ENCODE measurements around the gene PLA2G4C.

The PLA2G4C gene

GRCh38 chr19:48051335-48052033 lies 59.1 kb downstream of the PLA2G4C start:
- TF ChIP-seq CTCF (IDR thresholded peaks at IDR 0.05; ENCODE audit: low read depth, low read length): no peak
- DNase-seq (ENCODE audit: extremely low read depth, low read depth): no peak

GRCh38 chr19:48044561-48044960 lies 66.1 kb downstream of the PLA2G4C start:
- no peak for DNase-seq (ENCODE audit: extremely low read depth, low read depth)
- no peak for TF ChIP-seq CTCF (IDR thresholded peaks at IDR 0.05; ENCODE audit: low read depth, low read length)

- no peak for DNase-seq (ENCODE audit: extremely low read depth, low read depth)
- no peak for TF ChIP-seq CTCF (IDR thresholded peaks at IDR 0.05; ENCODE audit: low read depth, low read length)
Measured at GRCh38 chr19:48043675-48044258, 66.8 kb downstream of the PLA2G4C start, which contains the start of gene CABP5. Gene CABP5 (minus strand): TSS chr19:48044079. CDS start chr19:48043922, 157 bp downstream.

- no peak for TF ChIP-seq CTCF (IDR thresholded peaks at IDR 0.05; ENCODE audit: low read depth, low read length)
- DNase-seq (ENCODE audit: extremely low read depth, low read depth): no peak
Measured at GRCh38 chr19:48041877-48042580, 68.6 kb downstream of the PLA2G4C start.

- DNase-seq (ENCODE audit: extremely low read depth, low read depth): no peak
- no peak for TF ChIP-seq CTCF (IDR thresholded peaks at IDR 0.05; ENCODE audit: low read depth, low read length)
Measured at GRCh38 chr19:48036765-48037164, 73.9 kb downstream of the PLA2G4C start.

GRCh38 chr19:48033604-48034003 lies 77.0 kb downstream of the PLA2G4C start:
- TF ChIP-seq CTCF (IDR thresholded peaks at IDR 0.05; ENCODE audit: low read depth, low read length): no peak

GRCh38 chr19:48030073-48030472 lies 80.5 kb downstream of the PLA2G4C start:
- no peak for DNase-seq (ENCODE audit: extremely low read depth, low read depth)
- TF ChIP-seq CTCF (IDR thresholded peaks at IDR 0.05; ENCODE audit: low read depth, low read length): no peak

More at GRCh38 chr19:48033604-48034003, 77.0 kb downstream of the PLA2G4C start:
- no peak for DNase-seq (ENCODE audit: extremely low read depth, low read depth)

All from AG09319 (cell line).